CD4-positive, alpha-beta T cell treated with Interleukin-4 for 1 hour (primary cell): ENCODE results near the gene SLC19A1.
"Not testable (repeated sequence)": the region's sequence is repeated elsewhere in the genome, so short reads cannot be mapped to it uniquely, and the experiment has no call there.

Experiments used
- DNase-seq, 2 donors: peaks; one replicate each; pipeline ENCODE4 v3.0.0-alpha.2; 2020 to 2022

Gene SLC19A1

DNA sequence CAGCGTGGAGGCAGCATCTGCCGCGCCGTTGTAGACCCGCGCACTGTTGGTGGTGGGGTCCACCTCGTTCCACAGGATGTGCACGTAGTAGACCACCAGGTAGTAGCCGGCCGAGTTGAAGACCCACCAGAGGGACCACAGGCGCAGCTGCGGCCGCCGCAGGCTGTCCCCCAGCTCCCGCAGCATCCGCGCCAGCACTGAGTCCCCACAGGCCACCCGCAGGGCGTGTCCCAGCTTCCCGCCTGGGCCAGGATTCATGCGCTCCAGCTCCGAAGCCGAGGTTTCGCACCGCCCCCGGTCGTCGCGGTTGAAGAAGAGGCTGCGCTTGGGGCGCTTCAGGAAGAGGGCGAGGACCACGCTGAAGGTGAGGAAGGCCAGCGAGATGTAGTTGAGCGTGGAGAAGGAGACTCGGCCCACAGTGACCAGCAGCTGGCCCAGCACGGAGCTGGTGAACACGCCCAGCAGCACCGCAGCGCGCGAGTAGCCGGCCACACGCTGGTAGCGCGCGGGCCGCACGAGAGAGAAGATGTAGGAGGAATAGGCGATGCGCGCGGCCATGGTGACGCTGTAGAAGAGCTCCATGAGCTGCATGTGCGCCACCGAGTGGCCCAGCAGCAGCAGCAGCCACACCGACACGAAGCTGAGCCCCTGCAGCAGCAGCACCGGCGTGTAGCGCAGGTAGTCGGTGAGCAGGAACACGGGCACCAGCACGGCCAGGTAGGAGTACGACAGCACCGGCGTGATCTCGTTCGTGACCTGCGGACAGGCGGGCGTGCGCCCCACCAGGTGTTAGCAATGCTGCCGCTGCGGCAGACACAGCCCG lies 10.6 kb downstream of the SLC19A1 start:
- DNase-seq: no peak

GRCh38 chr21:45531114-45531392 lies 11.2 kb downstream of the SLC19A1 start:
- not testable (repeated sequence) for DNase-seq

DNA sequence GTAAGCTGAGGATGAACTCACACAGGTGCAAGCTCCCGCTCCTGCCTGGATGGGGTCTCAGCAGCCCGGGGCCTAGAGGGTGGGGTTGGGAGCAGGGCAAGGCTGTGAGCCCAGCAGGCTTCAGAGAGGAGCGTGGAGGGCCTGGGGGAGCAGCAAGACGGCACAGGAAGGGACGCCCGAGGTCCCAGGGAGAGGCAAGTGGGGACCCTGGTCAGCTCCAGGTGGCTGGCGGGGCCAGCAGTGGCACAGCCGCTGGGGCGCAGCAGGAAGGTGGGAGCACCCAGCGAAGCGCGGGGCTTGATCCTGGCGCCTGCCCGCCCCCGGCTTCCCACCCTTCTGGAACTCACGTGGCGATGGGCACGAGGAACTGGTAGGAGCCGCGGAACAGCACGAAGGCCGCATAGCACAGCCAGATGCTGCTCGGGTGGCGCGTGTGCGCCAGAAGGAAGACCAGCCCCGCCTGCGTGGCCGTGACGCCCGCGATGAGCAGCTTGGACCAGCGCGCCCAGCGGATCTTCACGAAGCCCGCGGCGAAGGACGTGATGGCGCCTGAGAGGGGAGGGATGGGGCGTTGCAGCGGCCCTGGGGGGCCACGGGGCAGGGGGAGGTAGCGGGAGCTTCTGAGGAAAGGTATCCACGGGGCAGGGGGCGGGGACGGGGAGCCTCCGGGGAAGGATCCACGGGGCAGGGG lies 11.7 kb downstream of the SLC19A1 start:
- no peak for DNase-seq

GRCh38 chr21:45529785-45530422 lies 12.3 kb downstream of the SLC19A1 start:
- no peak for DNase-seq

- DNase-seq: no peak
Measured at GRCh38 chr21:45528981-45529784, 13.1 kb downstream of the SLC19A1 start.

DNA sequence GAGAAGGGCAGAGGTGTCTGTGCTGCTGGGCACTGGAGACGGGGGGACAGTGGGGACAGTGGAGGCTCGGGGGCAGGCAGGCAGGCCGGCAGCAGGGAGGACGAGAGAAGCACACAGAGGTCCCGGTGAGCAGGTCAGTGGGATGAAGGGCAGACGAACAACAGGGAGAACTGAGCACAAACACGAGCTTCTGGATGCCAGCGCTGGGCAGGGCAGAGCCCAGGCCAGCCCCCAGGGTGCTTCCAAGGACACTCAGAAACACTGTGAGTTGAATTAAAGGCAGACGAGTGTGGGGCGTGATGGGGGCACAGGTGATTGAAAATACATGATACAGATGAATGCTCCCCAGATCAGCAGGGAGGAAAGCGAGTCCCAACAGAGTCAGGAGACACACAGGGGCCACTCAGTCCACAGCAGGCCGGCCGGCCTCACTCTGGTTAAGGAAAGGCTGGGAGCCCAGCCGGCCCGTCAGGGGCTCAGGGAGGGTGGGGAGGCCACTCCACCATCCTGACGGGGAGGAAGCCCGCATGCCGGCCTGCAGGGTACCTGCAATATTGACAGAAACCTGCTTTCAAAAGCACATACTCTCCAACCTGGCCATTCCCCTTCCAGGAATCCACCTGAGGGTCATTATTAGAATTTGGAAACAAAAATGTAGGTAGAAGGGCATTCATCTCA lies 14.1 kb downstream of the SLC19A1 start:
- no peak for DNase-seq

DNA sequence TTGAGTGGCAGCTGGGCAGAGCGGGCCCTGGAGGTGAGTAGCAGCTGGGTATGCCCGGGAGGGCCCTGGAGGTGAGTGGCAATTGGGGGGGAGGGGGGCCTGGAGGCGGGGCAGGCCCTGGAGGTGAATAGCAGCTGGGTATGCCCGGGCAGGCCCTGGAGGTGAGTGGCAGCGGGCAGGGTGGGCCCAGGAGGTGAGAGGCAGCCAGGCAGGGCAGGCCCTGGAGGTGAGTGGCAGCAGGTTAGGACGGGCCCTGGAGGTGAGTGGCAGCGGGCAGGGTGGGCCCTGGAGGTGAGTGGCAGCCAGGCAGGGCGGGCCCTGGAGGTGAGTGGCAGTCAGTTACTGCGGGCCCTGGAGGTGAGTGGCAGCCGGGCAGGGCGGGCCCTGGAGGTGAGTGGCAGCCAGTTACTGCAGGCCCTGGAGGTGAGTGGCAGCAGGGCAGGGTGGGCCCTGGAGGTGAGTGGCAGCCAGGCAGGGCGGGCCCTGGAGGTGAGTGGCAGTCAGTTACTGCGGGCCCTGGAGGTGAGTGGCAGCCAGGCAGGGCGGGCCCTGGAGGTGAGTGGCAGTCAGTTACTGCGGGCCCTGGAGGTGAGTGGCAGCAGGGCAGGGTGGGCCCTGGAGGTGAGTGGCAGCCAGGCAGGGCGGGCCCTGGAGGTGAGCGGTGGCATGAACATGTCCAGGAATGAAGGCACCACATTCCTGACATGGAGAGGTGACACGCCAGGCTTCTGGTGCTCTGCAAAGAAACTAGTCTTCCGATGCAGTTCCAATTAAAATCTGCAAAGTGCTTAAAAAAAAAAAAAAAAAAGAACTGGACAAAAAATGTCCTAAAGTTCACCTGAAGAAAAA lies 14.9 kb downstream of the SLC19A1 start:
- DNase-seq: not testable (repeated sequence)

DNA sequence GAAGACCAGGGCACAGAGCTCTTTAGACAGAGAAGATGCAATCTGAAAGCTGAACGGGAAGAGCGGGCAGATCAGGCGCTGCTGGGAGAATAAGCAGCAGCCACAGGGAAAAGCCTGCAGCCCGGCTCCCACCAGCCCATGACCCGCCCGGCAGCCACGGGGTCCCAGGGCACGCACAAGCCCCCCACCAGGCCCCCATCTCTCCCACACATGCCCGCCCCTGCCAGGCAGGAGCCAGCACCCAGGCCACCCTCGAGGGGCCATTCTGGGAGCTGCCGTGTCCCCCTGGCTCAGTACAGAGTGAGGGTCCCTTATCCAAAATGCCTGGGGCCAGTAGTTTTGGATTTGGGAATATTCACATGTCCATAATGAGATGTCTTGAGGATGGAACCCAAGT lies 16.3 kb downstream of the SLC19A1 start:
- no peak for DNase-seq

DNA sequence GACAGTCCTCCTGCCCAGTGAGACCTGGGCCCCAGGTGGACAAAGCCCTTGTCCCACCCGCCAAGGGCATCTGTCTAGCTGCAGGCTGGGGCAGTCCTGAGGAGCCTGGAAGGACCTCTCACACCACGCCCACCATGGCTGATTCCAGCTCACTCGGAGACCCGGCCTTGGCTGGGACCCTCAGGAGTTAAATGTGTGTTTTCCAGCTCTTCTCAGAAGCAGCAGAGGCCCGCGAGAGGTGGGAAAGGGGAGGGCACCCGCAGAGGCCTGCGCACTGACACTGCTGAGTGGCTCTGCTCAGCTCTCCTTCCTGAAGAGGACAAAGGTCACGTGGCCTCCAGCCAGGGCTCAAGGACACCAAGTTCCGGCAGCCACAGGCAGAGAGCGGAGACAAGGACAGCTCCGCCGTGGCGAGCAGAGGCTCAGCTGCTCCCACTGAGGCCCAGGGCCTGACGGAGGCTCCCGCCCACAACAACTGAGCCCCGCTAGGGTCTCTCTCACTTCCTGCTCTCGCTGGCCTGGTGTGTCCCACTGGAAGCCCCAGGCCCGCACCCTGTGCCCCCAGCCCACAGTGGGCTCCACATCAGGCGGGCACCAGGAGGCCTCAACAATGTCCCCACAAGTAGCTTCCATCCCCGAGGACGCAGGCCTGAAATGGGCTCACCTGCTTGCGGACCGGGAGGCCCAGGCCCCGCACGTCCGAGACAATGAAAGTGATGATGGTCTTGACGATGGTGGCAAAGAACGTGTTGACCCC lies 16.9 kb downstream of the SLC19A1 start:
- no peak for DNase-seq

GRCh38 chr21:45524756-45525152 lies 17.5 kb downstream of the SLC19A1 start:
- no peak for DNase-seq

DNA sequence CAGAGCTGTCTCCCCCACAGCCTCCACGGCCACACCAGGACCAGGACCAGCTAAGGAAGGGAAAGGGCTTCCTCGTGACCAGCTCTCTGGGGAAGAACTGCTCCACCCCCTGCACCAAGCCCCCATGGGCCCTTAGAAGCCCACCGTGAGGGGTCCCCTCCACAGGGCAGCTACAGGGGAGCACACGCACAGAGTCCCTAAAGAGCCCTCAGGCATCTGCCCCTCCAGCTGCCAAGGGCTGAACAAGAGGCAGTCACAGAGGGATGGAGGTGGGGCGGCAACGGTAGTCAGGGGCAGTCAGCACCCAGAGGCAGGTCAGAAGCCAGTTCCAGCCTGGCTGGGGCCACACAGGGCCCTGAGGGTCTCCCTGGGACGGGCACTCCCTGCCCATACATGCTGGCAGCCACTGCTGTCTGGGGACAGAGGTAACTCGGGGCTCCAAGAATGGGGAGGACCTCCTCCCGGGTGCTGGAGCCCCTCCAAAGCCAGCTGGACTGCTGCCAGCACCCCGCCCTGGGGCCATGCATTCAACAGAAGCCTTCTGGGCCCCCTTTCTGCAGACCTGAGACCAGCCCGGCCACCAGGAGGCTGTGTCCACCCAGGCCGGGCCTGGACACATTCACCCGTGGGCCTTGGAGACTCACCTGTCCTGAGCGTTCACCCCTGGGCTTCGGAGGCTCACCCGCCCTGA lies 18.7 kb downstream of the SLC19A1 start:
- no peak for DNase-seq

GRCh38 chr21:45522986-45523385 lies 19.3 kb downstream of the SLC19A1 start:
- DNase-seq: no peak

- no peak for DNase-seq
Measured at GRCh38 chr21:45522381-45522780, 19.9 kb downstream of the SLC19A1 start.

GRCh38 chr21:45521241-45521640 lies 21.0 kb downstream of the SLC19A1 start:
- DNase-seq: no peak

GRCh38 chr21:45519182-45519581 lies 23.1 kb downstream of the SLC19A1 start:
- no peak for DNase-seq

GRCh38 chr21:45518742-45519141 lies 23.5 kb downstream of the SLC19A1 start:
- DNase-seq: no peak

DNA sequence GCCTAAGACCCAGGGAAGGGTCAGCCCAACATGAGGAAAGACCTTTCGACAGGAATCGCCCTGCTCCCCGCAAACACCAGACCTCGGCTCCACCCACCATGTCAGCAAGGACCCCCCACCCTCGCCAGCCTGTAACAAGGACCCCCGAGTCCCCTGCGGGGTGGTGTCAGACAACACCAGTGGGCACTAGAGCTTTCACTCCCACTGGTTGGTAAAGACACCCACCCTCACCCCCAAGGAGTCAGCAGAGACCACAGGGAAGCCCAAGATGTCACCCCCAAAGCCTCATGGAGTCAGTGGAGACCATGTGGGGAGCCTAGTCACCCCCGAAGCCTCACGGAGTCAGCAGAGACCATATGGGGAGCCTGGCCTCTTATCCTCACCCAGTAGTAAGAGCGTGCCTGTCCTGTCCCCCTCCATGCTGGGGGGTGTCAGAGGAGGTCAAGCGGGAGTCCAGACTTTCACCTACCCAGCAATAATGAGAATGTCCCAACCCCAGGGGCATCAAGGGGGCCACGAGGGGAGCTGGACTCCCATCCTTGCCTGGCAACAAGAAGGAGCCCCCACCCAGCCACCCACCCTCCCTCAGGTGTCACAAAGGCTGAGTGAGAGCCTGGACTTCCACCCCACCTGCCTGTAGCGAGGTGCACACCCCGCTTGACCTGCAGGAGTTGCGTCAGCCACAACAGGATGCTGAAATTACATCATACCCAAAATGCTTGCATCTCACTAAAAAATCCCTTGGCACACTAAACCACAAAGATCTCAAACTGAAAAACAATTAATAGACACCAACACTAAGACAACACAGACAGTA lies 24.8 kb downstream of the SLC19A1 start:
- DNase-seq: peak; percentile 11 to 31

- DNase-seq: no peak
Measured at GRCh38 chr21:45516671-45517151, 25.5 kb downstream of the SLC19A1 start.

DNA sequence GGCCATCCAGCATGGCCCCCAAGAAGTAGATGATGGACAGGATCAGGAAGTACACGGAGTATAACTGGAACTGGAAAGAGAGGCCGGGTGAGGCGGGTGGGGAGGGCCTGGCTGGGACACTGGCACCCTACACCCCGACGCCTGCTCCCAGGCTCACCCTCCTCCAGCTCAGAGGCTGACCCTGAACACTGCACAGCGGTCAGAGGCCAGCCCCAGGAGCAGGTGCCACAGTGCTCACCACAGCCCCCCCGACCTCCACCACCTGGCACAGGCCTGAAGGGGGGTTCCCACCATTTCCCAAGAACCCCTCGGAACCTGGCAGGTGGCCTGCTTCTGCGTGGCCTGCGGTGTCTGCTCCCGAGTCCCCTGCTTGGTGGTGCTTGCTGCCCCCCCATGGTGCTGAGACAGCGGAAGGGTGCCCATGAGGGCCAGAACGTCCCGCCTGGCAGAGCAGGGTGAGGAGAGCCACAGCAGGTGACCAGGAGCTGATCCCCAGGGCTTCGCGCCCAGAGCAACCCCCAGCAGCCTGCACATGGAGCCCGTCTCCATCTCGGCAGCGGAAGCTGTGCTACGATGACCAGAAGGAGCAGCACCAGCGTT lies 26.1 kb downstream of the SLC19A1 start:
- DNase-seq: no peak
